Activated B cell treated with CpG ODN at 0.5 μM for 24 hours (primary cell): Measurements from ENCODE around the gene PSMB10. TPM values are rescaled to one million over a fixed set of nuclear protein-coding genes. Genes with fewer than 3 reads are reported as not detected.

Experiments used
- ATAC-seq: fragments of 200-7000 bp; cut with Tn5 transposase; one replicate; pipeline ENCODE4 v1.10.0; 2021; ENCODE audit warnings: low read depth, mild to moderate bottlenecking, moderate library complexity
- CTCF ChIA-PET: fragments of 350-600 bp; sonication (Branson Sonifier 250); formaldehyde crosslinking; loops from one replicate; lab custom pipeline; 2021; ENCODE audit warnings: antibody characterized with exemption; lab: Charles Lee
- POLR2A ChIA-PET: fragments of 350-600 bp; sonication (Branson Sonifier 250); formaldehyde crosslinking; loops from one replicate; lab custom pipeline; 2021; ENCODE audit warnings: antibody characterized with exemption; lab: Charles Lee
- DNase-seq: peaks from one replicate; pipeline ENCODE4 v3.0.0; 2022
- H3K27ac Mint-ChIP-seq: one replicate; pipeline ENCODE4 v1.8.0; 2020; ENCODE audit warnings: mixed read lengths
- H3K27me3 Mint-ChIP-seq: one replicate; pipeline ENCODE4 v1.8.0; 2021; ENCODE audit warnings: mixed read lengths
- H3K36me3 Mint-ChIP-seq: one replicate; pipeline ENCODE4 v1.8.0; 2021; ENCODE audit warnings: low read depth, mixed read lengths
- H3K4me1 Mint-ChIP-seq: one replicate; pipeline ENCODE4 v1.8.0; 2021; ENCODE audit warnings: mixed read lengths
- H3K4me3 Mint-ChIP-seq: one replicate; pipeline ENCODE4 v1.8.0; 2020; ENCODE audit warnings: mild to moderate bottlenecking, mixed read lengths
- H3K9me3 Mint-ChIP-seq: one replicate; pipeline ENCODE4 v1.8.0; 2020; ENCODE audit warnings: mixed read lengths
- CTCF ChIP-seq: fragments of 200-600 bp; IDR thresholded peaks from one replicate; pipeline ENCODE4 v1.8.0; 2022; ENCODE audit warnings: antibody characterized with exemption, mild to moderate bottlenecking
- intact Hi-C: fragments of 100-400 bp; cut with micrococcal nuclease; formaldehyde crosslinking; loops from one replicate; pipeline ENCODE4 v1.15.1; 2024
- total RNA-seq: library from RNA; stranded (reverse); gene quantifications from 2 replicates; pipeline ENCODE4 v1.2.3, GENCODE V29; 2022

The PSMB10 gene
- total RNA-seq, 1 donor from 2014 or later, result 202 TPM

- Mint-ChIP-seq H3K4me3 (peak overlapping the region; percentile 99), H3K27ac (peak overlapping the region; percentile 98), H3K4me1 (peaks cover 37% of the 10 kb centered on the region), H3K27me3 (no peaks in the 10 kb centered on the region), H3K36me3 (peaks cover 45% of the 10 kb centered on the region), H3K9me3 (no peaks in the 10 kb centered on the region)
- ChIA-PET CTCF (interaction anchor here (0.7 to 4.0 kb wide), 6 partner anchors 10 to 121 kb away, joined by 3 to 28 read pairs (median 5); no protein-coding TSS in a partner anchor), POLR2A (interaction anchor here (0.6 to 3.4 kb wide), 26 partner anchors 9 to 1821 kb away, joined by 3 to 30 read pairs (median 8); partner anchors contain the start of genes CARMIL2, DDX28, DPEP2 and DUS2)
- DNase-seq (no peak), ATAC-seq (peak; percentile 63)
- TF ChIP-seq CTCF, result no peak
- intact Hi-C loops, result loop anchor here (1.0 to 2.0 kb wide), 7 partner anchors 31 to 268 kb away; partner anchors contain the start of genes DDX28, DUS2, RANBP10 and SLC12A4
These were observed 393 bp upstream of the PSMB10 start for GRCh38 chr16:67936880-67937605.

- CTCF ChIA-PET, result interaction anchor here (1.0 to 4.0 kb wide), 5 partner anchors 38 to 105 kb away, joined by 3 to 28 read pairs (median 5); no protein-coding TSS in a partner anchor
- intact Hi-C loops, result loop anchor here (1.0 to 2.0 kb wide), 13 partner anchors 33 to 373 kb away; partner anchors contain the start of genes ACD, CTCF, DDX28 and DUS2
- H3K4me3 Mint-ChIP-seq, result peak overlapping the region; percentile 99
- peak overlapping the region; percentile 98 for H3K27ac Mint-ChIP-seq
- DNase-seq (peak; percentile 85), ATAC-seq (peak; percentile 89)
- H3K4me1 Mint-ChIP-seq, result peaks cover 31% of the 10 kb centered on the region
- no peaks in the 10 kb centered on the region for H3K9me3 Mint-ChIP-seq
- peaks cover 54% of the 10 kb centered on the region for H3K36me3 Mint-ChIP-seq
- POLR2A ChIA-PET, result interaction anchor here (0.5 to 3.4 kb wide), 39 partner anchors 9 to 797 kb away, joined by 3 to 30 read pairs (median 4); partner anchors contain the start of genes ATP6V0D1, CARMIL2, DDX28 and DPEP2
- no peaks in the 10 kb centered on the region for H3K27me3 Mint-ChIP-seq
- no peak for TF ChIP-seq CTCF
These were observed 1.1 kb downstream of the PSMB10 start for GRCh38 chr16:67935402-67936123.

GRCh38 chr16:67935101-67935401 lies 1.6 kb downstream of the PSMB10 start:
- POLR2A ChIA-PET, result interaction anchor here (0.6 to 3.4 kb wide), 33 partner anchors 9 to 454 kb away, joined by 3 to 30 read pairs (median 5); partner anchors contain the start of genes ATP6V0D1, CARMIL2, DDX28 and DPEP2
- intact Hi-C loops, result loop anchor here (1.0 kb wide), 6 partner anchors 42 to 373 kb away; partner anchors contain the start of genes ACD, CTCF, NFATC3 and NUTF2
- H3K36me3 Mint-ChIP-seq, result peaks cover 58% of the 10 kb centered on the region
- ATAC-seq (no peak), DNase-seq (no peak)
- H3K9me3 Mint-ChIP-seq, result no peaks in the 10 kb centered on the region
- H3K4me3 Mint-ChIP-seq, result peak overlapping the region; percentile 99
- no peak for TF ChIP-seq CTCF
- H3K4me1 Mint-ChIP-seq, result peaks cover 26% of the 10 kb centered on the region
- CTCF ChIA-PET, result interaction anchor here (1.0 to 4.0 kb wide), 4 partner anchors 38 to 106 kb away, joined by 3 to 28 read pairs (median 4); no protein-coding TSS in a partner anchor
- peak overlapping the region; percentile 98 for H3K27ac Mint-ChIP-seq
- H3K27me3 Mint-ChIP-seq, result no peaks in the 10 kb centered on the region

- no peaks in the 10 kb centered on the region for H3K27me3 Mint-ChIP-seq
- peaks cover 62% of the 10 kb centered on the region for H3K36me3 Mint-ChIP-seq
- intact Hi-C loops, result loop anchor here (1.0 kb wide), 6 partner anchors 41 to 372 kb away; partner anchors contain the start of genes ACD, CTCF, NFATC3 and NUTF2
- H3K4me3 Mint-ChIP-seq, result peak overlapping the region; percentile 99
- H3K27ac Mint-ChIP-seq, result peak overlapping the region; percentile 98
- ChIA-PET POLR2A (interaction anchor here (0.5 to 3.4 kb wide), 11 partner anchors 9 to 453 kb away, joined by 3 to 28 read pairs (median 4); partner anchors contain the start of genes ATP6V0D1, CARMIL2, DDX28 and DUS2), CTCF (interaction anchor here (1.4 to 4.0 kb wide), 3 partner anchors 87 to 262 kb away, joined by 4 to 28 read pairs (median 5); no protein-coding TSS in a partner anchor)
- no peaks in the 10 kb centered on the region for H3K9me3 Mint-ChIP-seq
- H3K4me1 Mint-ChIP-seq, result peaks cover 22% of the 10 kb centered on the region
- TF ChIP-seq CTCF, result no peak
- ATAC-seq (no peak), DNase-seq (no peak)
These were observed 2.1 kb downstream of the PSMB10 start for GRCh38 chr16:67934306-67935100.
